ENCODE data around the gene PLIN5. TPM values are rescaled to one million over a fixed set of nuclear protein-coding genes. Genes with fewer than 3 reads are reported as not detected.
A peak's percentile ranks its signal among the peaks of the same experiment; 100 is the strongest.

Gene PLIN5
- total and polyA plus RNA-seq, 12 donors: 25.7 to 149 (median 45.7) TPM

DNA sequence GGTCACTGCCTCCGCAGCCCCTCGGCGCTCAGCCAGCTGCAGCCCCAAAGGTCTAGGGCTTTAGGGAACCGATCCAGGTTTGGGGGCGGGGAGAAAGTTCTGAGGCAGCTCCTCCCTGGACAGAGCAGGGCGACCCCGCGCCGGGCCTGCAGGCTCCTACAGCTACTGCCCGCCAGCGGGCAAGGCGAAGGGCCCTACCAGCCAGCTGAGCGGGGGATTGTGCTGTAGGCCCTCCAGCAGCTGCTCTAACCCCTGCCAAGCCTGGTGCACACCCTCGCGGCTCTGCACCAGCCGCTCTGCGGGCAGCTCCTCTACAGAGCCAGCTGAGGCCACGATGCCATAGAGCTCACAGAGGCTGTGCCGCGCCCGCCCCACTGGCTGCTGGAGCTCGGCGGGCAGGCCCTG lies 30.7 kb downstream of the PLIN5 start:
- H3K4me3 ChIP-seq: no peak overlapping the region
- TF ChIP-seq, protein P1, sequence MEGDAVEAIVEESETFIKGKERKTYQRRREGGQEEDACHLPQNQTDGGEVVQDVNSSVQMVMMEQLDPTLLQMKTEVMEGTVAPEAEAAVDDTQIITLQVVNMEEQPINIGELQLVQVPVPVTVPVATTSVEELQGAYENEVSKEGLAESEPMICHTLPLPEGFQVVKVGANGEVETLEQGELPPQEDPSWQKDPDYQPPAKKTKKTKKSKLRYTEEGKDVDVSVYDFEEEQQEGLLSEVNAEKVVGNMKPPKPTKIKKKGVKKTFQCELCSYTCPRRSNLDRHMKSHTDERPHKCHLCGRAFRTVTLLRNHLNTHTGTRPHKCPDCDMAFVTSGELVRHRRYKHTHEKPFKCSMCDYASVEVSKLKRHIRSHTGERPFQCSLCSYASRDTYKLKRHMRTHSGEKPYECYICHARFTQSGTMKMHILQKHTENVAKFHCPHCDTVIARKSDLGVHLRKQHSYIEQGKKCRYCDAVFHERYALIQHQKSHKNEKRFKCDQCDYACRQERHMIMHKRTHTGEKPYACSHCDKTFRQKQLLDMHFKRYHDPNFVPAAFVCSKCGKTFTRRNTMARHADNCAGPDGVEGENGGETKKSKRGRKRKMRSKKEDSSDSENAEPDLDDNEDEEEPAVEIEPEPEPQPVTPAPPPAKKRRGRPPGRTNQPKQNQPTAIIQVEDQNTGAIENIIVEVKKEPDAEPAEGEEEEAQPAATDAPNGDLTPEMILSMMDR (IDR thresholded peaks at IDR 0.05): no peak
- peaks cover 0 to 23% (median 11%) of the 10 kb centered on the region in 9 donors for H3K4me1 ChIP-seq
- intact Hi-C loops (cut with DNase I): no loop called here
- no peaks in the 10 kb centered on the region for H3K27me3 ChIP-seq
- ATAC-seq (no peak), DNase-seq (no peak)
- H3K36me3 ChIP-seq: peaks cover 0 to 96% (median 56%) of the 10 kb centered on the region in 9 donors
- WGBS, 2 donors: 87 to 90% methylated on average over 23 of the region's 23 CpGs
- H3K27ac ChIP-seq: no peak overlapping the region
- H3K9me3 ChIP-seq: no peaks in the 10 kb centered on the region

GRCh38 chr19:4503825-4504170 lies 31.2 kb downstream of the PLIN5 start:
- intact Hi-C loops (cut with DNase I): no loop called here
- 88% methylated on average over 10 of the region's 10 CpGs for WGBS, 2 donors
- Histone ChIP-seq H3K27ac (no peak overlapping the region), H3K36me3 (peaks cover 0 to 100% (median 59%) of the 10 kb centered on the region in 9 donors), H3K27me3 (no peaks in the 10 kb centered on the region), H3K4me3 (no peak overlapping the region), H3K4me1 (peaks cover 0 to 23% (median 11%) of the 10 kb centered on the region in 9 donors), H3K9me3 (no peaks in the 10 kb centered on the region)
- ATAC-seq (no peak), DNase-seq (no peak)
- TF ChIP-seq, protein P1 (IDR thresholded peaks at IDR 0.05): no peak

- ATAC-seq: peak in 2 of 8 donors; percentile 2 to 14
- Histone ChIP-seq H3K27ac (no peak overlapping the region), H3K4me1 (peaks cover 0 to 18% (median 11%) of the 10 kb centered on the region in 9 donors), H3K36me3 (peaks cover 0 to 100% (median 64%) of the 10 kb centered on the region in 9 donors), H3K9me3 (no peaks in the 10 kb centered on the region), H3K27me3 (no peaks in the 10 kb centered on the region), H3K4me3 (no peak overlapping the region)
- TF ChIP-seq, protein P1 (IDR thresholded peaks at IDR 0.05): no peak
- intact Hi-C loops (cut with DNase I): no loop called here
- DNase-seq: no peak
- WGBS, 2 donors: 89 to 93% methylated on average over 24 to 25 of the region's 25 CpGs
Observed at GRCh38 chr19:4503132-4503824, 31.7 kb downstream of the PLIN5 start.

DNA sequence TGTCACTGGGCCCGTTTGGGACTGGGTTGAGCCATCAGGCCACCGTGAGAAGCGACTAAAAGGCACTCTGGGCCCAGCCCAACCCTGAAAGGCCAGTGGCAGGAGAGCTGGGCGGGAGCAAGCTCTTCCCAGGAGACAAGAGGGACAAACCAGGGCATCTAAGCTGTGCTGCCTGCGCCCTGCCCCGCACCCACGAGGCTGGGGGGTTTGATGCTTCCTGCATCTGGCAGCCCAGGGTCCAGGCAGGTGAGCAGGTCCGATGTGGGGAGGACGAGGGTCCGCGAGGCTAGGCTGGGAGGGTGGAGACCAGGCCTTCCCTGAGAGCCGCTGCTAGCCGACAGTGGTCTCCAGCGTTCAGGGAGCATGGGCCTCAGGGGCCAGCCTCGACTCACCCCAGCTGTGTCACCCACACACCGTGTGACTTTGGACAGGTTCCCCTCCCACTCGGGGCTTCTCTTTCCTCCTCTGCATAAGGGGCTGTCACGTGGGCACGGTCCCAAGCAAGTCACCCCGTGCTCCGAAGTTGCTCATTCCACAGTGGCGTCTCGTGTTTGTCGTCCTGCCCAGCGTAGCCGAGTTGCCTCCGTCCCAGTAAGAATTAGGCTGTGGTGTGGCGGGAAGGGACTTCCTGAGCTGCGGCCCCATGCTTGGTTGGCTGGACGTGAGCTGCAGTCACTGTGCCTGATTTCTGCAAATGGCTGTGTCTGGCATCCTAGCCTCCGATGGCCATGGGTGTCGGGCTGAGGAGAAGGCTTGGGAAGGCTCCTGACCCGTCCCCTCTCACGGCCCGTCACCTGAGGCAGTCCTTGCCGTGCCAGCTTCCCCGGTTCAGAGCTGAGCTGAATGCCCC lies 32.5 kb downstream of the PLIN5 start:
- TF ChIP-seq, protein P1 (IDR thresholded peaks at IDR 0.05): no peak
- DNase-seq (no peak), ATAC-seq (no peak)
- no peaks in the 10 kb centered on the region for H3K9me3 ChIP-seq
- no peaks in the 10 kb centered on the region for H3K27me3 ChIP-seq
- H3K36me3 ChIP-seq: peaks cover 0 to 100% (median 65%) of the 10 kb centered on the region in 9 donors
- peak overlapping the region in 2 of 10 donors; percentile 28 to 53 for H3K27ac ChIP-seq
- H3K4me1 ChIP-seq: peaks cover 0 to 11% (median 6%) of the 10 kb centered on the region in 9 donors
- WGBS, 2 donors: 81 to 87% methylated on average over 37 of the region's 37 CpGs
- intact Hi-C loops (cut with DNase I): no loop called here
- H3K4me3 ChIP-seq: no peak overlapping the region
